ENCODE results near the gene TTR.
A peak's percentile ranks its signal among the peaks of the same experiment; 100 is the strongest.

The TTR gene
- long read RNA-seq, donor 1, transcript TTR-201 (4 exons, 957 nt) = major isoform, 7 of 7 reads
- long read RNA-seq, donor 1, partial matches to known transcripts = 0 of 7 reads
- long read RNA-seq, donor 1, other reads (novel, unspliced or antisense) = 0 of 7 reads
- long read RNA-seq, donor 2 = 0 reads
- long read RNA-seq, donor 3, partial matches to known transcripts = 0 of 1 reads
- long read RNA-seq, donor 3, other reads (novel, unspliced or antisense) = 0 of 1 reads
- long read RNA-seq, donor 4, transcript TTR-201 (4 exons, 957 nt) = major isoform, 8 of 15 reads
- long read RNA-seq, donor 4, partial matches to known transcripts = 6 of 15 reads
- long read RNA-seq, donor 4, other reads (novel, unspliced or antisense) = 0 of 15 reads
- long read RNA-seq, donor 5 = 0 reads
- long read RNA-seq, donor 6, partial matches to known transcripts = 0 of 1 reads
- long read RNA-seq, donor 6, other reads (novel, unspliced or antisense) = 0 of 1 reads
- long read RNA-seq, donor 7 = 0 reads
- long read RNA-seq, donor 8, partial matches to known transcripts = 0 of 3 reads
- long read RNA-seq, donor 8, other reads (novel, unspliced or antisense) = 0 of 3 reads

DNA sequence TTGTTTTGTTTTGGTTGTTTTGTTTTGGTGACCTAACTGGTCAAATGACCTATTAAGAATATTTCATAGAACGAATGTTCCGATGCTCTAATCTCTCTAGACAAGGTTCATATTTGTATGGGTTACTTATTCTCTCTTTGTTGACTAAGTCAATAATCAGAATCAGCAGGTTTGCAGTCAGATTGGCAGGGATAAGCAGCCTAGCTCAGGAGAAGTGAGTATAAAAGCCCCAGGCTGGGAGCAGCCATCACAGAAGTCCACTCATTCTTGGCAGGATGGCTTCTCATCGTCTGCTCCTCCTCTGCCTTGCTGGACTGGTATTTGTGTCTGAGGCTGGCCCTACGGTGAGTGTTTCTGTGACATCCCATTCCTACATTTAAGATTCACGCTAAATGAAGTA lies at the start of gene TTR:
Gene TTR, plus strand, starts transcription at position 250 of the 400 bp plus-strand sequence. Its CDS starts 26 bp downstream, at position 276.
- no peak for DNase-seq

DNA sequence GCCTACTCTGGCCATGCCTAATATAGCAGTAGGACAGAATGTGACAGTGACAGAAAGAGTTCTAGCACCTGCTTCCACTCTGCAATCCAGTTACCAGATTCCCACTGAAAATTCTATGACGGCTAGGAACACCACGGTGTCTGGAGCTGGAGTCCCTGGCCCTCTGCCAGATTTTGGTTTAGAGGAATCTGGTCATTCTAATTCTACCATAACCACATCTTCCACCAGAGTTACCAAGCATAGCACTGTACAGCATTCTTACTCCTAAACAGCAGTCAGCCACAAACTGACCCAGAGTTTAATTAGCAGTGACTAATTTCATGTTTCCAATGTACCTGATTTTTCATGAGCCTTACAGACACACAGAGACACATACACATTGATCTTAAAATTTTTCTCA lies 45.2 kb upstream of the TTR start:
- DNase-seq = no peak

DNA sequence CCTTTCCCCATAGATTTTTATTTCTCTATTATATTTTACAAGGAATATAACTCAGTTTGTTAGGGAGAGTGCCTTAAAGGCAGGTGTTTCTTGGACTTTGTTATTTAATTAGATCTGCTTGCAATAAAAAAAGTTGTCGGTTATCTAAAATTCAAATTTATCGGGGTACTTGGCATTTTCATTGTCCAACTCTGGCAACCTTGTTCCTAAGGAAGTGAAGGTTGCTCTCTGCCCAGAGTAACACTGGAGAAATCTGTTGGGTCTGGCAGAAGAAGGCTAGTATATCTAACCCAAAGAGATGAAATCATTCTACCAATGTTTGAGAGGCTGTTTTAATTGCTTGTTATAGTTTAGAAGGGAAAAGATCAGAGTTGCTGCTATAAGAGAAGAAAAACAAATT lies 42.8 kb upstream of the TTR start:
- DNase-seq = no peak

DNA sequence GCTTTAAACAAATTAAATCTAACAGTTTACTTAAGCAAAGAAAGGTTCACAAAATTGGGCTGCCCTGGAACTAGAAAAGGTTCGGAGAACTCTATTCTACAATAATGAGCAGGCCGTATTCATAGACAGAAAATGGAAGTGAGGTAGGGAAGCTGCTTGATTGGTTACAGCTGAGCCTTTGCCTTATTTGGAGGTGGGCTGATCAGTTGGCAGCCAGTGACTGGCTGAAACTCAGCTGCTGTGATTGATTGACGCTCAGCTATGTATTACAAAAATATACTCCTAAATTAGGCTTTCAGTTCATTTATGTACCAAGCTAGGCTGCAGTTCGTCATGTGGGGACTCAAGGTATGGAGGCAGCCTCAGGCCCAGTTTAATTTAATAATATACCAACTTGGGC lies 42.3 kb upstream of the TTR start:
- no peak for DNase-seq

DNA sequence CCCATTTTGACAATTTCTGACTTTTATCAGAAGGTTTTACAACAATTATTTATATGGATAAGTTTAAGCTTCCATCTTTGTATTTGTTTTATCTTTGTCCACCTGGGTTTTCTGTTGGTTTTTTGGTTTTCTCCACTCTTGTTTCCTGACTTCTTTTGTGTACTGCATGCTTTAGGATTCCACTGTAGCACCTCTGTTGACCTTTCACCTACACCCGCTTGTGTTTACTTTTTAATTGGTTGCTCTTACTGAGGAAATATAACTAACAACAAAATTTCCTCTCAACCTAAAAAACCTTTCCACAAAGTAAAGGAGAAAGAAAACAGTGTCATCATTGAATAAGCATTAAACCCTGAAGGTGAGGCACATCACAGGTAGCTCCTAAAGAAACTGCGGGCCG lies 39.8 kb upstream of the TTR start:
- no peak for DNase-seq

DNA sequence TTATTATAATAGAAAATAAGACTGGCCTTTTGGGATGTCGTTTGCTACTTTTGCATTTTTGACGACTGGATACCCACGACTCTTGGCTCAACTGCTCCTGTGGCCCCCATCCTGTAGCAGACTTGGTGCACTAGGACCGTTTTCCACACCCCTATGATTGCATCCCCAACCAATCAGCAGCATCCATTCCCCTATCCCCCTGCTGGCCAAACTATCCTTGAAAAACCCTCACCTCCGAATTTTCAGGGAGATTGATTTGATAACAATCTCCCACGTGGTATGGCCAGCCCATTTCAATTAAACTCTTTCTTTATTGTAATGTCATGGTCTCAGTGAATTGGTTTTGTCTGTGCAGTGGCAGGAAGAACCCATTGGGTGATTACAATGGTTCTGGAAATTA lies 37.9 kb upstream of the TTR start:
- no peak for DNase-seq

DNA sequence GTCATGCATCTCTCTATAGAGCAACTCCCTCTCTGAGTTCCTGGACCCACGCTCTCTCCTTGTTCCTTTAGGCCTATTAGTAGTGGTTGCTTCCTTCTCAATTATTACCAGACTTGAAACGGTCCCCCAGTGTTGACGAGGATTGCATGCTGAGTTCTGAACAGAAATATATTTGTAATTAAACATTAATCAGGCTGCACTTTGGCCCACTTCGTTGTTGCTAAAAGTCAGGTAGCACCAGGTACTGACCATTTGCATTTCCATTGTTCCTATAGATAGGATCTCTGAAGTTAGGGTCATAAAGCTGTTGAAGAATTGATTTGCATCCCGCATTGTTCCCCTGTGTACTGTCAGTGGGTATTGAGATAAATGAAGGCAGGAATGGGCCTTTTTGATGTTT lies 36.9 kb upstream of the TTR start:
- no peak for DNase-seq

DNA sequence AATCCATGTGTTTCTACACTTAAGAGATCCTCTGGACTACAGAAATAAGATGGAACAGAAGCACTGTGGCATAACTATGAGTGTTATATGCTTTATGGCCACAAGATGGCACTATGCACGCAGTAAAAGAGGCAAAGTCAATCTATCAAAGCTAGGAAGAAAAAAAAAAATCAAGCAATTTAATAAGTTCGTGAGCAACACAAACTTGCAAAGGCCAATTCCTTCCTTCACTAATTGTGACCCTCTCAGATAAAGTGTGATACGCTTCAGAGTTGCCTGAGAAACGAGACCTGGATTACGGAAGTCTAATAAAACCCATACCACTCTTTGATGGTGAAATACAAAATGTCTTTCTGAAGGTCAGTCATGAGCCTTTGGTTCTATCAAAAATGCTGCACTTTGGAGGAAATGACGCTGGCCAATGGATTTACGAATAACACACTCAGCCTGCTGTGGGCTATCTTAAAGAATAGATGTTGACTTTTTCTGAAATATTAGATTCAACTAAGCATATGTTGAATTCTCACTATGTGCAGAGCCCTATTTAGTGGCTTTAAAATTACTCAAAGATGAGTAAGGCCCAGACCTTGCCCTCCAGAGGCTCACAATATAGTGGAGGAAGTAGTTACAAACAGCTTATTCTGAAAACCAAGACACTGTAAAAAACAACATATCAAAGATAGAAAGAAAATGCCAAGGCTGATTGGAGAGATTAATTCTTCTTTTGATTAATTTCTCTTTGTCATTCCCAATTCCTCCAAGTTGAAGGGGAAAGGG lies 35.5 kb upstream of the TTR start:
- peak; percentile 46 for DNase-seq

DNA sequence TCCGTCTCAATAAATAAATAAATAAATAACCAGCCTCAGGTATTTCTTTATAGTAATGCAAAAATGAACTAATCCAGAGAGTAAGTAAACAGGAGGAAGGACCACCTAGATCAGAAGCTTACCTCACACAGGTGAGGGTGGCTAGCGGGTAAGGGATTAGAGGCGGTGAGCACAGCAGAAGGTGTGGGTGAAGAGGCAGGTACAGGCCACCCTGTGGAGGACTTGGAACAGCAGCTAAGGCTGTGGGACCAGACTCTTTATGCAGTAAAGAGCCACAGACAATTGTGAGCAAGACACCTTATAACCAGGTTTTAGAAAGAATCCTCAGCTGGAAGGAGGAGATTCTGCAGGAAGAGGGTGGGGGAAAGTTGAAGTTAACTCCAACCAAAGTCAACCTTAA lies 34.2 kb upstream of the TTR start:
- no peak for DNase-seq

DNA sequence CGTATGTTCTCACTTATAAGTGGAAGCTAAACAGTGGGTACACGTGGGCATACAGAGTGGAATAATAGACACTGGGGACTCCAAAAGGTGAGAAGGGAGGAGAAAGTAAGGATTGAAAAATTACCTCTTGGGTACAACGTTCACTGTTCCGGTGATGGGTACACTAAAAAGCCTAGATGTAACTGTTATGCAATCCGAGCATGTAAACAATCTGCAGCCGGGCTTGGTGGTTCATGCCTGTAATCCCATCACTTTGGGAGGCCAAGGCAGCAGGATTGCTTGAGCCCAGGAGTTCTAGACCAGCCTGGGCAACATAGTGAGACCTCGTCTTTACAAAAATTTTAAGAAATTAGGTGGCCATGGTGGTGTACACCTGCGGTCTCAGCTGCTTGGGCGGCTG lies 33.1 kb upstream of the TTR start:
- DNase-seq = no peak

DNA sequence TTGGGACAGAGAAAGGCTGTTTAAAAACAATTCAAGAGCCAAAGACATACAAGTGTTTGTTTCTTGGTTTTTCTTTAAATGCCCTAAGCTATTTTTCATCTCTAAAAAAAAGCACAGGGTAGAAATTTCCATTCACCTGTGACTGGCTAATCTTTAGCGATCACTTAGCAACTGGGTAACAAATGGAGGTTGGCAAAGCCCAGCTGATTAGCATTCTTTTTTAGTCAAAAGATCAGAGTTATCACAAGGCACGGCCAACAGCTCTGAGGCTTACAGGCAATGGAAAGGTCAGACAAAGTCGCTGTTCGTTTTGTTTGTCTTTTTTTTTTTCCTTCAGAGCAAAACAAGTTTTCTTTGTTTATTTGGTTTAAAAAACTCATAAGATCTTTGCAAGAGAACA lies 29.0 kb upstream of the TTR start:
- DNase-seq = no peak

DNA sequence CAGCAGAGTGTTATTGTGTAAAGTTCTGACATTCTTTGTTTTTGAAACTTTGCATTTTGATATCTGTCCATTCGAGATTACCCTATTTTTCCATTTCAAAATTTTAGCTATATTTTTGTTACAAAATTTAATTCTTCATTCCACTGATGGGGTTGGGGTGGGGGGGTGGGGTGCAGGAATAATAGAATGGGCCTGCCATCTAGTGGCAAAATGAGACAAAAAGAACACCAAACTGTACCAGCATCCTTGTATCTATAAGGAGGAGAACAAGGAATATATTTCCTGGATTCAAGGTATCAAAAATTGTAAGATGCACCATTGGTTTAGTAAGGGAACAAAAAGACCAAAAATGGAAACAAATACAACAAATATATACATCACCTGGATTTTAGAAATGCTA lies 27.9 kb upstream of the TTR start:
- no peak for DNase-seq

DNA sequence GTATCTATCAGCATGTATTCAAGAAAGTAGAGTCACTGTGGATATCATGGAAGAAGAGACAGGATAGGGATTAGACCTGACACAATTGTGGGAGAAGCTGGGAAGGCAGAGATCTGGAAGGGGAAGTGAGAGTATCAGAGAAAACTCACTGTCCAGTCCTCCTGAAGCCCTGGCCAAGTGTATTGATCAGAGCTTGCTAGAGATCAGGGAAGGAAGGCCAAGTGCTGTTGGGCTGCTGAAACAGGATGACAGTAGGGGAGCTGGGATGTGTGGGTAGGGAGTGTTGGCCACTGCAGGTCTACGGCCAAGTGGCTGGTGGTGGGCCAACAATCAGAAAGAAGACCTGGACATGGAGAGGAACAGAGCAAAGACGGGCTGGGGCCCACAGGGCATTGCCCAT lies 26.3 kb upstream of the TTR start:
- DNase-seq = no peak

DNA sequence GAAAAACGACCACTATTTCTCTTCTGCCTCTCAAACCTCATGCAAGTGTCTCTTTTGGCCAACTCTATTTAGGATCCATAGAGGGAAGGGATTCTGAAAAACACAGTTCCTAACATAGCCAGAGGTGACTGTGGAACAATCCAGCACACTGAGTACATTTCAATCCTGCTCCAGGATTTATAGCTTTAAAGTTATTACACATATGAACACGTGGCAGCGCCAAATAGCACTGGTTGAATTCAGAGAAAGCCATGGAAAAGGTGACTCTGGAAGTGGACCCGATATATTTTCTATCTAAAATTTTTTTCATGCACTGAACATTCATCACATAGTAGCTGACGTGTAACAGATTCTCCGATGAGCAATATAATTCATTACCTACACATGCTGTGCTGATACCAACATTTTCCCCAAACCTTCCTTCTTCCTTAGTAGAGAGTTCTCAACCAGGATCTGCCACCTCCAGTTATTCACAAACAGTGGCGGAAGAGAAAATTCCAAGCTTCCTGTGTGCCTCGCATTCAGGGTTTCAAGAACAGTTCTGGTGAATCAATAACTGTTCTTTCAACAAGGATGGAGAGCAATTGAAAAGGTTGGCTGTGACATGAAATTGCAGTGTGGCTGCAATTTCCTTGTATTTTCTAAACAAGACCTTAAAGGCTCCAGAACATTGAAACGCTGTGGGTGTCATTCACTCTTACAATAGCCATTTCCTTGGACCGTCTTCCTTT lies 25.7 kb upstream of the TTR start:
- no peak for DNase-seq

DNA sequence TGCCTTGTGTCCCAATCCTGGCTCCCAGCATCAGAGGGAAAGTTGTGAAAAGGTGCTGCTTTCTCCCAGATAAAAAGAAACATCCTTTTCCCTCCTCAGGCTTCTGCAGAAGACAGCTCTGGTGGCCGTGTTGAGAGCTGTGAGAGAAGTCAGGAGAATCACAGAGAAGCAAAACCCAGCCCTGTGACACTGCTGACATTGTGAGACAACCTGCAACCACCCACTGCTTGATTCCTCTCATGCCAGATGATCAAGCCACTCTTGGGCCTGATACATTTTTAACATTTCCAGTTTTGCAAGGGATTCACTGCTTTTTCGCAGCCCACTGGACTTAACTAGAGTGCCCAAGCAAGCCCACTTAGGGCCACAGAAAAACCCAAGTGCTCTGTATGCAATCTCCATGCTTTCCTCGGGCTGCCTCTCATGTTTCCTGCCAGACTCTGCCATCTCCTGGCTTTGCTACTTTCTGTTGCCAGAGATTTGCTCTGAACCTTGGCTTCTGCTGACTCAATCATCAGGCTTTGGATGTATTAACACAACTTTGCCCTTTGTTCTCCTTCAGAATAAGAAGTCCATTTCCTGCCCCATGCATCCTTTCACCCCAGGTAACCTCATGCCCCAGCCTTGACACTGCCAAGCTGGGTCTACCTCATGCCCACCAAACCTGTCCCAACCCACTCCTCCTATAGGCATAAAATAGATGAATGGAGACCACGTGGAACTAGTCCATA lies 24.9 kb upstream of the TTR start:
- no peak for DNase-seq

DNA sequence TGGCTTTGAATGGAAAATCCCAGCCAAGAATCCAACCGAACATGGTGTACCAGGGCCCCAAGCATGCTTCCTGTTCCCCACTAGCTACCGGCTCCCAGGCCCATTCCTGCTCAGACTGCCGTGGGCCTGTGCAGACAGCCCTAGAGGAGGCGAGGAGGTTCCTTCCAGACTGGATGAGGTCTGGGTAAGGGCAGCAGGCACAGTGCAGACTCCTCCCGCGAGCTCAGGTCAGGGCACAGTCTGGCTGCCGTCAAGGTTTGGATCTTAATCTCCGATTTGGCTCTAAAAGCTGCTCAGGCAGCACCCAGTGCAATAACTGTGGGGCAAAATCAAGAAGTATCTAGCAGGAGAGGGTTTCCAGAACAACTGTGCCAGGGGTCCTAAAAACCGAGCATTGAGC lies 19.3 kb upstream of the TTR start:
- no peak for DNase-seq

DNA sequence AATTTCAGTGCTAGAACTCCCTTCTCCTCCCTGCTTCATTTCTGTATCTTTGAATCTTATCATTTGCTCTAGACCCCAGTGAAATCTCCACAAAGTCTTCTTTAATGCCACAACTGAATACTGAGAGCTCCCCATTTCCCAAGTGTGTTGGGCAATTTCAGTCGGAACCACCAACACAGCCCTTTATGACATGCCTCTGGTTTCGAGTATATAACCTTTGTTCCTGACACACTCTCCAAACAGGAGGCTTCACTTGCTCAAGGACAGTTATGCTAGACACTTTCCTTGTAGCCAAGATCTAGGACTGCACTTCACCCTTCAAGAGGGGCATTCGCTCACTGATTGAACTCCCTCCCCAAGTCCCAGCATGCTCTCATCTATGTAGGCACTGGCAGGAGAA lies 18.6 kb upstream of the TTR start:
- DNase-seq = no peak

DNA sequence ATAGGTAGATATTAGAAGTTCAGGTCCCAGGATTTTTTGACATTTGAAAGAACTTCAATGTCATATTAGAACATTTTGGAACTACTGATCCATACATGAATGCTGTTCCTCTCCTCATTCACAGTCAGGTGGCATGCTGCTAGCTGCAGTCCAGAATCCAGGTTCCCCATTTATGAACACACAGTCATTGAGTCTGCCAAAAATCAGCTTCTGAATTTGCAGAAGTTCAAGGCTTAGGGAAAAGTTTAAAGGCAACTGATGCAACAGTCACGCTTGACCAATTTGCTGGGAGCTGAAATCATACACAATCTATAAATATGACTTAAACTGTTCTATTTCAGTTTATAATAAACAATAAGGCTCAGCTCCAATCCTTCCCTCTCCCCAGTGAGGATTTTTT lies 17.3 kb upstream of the TTR start:
- no peak for DNase-seq

DNA sequence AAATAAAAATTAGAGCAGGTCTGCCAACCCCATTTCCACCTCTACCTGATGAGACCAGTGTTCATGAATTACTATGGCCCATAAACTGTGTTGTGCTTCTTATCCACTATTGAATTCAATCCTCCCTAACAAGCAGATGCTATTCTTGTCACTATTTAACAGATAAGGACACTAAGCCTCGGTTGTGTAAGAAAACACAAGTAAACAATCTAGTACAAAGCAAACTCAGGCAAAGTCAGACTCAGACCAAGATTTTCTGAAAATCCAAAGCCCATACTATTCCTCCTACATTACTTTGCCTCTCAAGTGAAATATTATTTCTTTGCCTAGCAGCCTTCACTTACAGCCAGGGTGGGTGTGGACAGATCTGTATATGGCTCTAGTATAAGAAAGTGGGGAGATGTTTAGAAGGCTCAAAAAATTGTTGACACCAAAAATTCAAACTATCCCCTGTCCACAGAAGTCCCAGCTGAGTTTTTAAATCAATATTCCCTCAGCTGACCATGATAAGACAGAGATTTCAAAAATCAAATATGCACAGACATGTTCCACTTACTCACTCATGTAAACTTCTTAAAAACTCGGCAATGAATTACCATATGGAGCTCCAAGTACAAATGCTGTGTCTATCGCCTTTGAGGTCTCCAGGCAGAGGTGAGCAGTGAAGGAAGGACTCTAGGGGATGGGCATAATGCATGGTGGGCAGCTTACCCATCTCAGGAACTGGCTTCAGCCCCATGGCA lies 16.0 kb upstream of the TTR start:
- DNase-seq = no peak

DNA sequence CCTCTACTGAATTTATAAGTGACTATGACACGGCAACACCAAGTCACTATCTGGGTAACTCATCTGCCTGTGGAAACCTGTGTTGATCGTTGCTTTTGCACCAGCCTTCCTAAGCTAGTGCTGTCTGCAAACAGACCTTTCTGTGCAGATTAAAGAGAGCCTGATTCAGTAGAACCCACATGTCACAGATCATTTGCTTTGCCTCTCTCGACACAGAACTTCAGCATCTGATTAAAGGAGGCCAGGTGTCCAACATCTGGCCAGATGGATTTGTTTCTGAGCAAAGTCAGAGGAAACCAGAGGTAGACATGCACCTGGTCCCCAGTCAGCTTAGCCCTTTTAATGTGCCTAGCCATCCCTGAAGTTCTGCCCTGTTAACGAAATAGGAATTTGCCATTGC lies 15.0 kb upstream of the TTR start:
- DNase-seq = no peak

DNA sequence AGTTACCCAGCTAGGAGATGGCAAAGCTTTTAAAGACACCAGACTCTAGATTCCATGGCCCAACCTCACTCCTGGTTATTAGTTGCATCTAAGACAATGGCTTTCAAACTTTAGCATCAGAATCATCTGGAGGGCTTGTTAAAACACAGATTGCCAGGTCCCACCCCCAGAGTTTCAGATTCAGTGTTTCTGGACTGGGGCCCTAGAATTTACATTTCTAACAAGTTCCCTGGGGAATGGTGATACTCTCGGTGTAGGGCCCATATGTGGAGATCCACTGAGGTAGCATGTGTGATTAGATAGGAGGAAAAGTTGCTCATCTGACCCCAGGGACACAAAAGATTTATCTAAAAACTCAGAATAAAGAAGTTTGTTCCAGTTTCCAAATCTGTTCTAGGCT lies 14.5 kb upstream of the TTR start:
- DNase-seq = no peak

DNA sequence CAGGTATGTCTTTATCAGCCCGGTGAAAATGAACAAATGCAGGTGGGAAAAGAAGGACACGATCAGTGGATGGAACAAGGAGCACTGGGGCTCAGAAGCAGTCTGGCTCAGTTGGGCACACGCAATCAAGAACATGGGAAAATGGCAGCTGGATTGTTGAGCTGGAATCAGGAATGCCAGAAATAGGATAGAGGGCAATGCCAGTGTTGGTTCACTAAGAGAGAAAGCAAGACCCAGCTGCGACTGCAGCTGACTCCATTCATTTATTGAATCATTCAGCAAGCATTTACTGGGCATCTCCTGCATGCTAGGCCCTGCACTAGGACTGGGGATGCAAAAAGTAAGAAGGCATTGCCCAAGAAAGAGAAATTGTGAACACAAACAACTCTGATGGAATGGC lies 13.6 kb upstream of the TTR start:
- no peak for DNase-seq
